IMR-90 (cell line): ENCODE data around the gene GABRB1. TPM values are rescaled to one million over a fixed set of nuclear protein-coding genes. Genes with fewer than 3 reads are reported as not detected.

Source experiments
- ATAC-seq: fragments of 200-7000 bp; cut with Tn5 transposase; 2 replicates; pipeline ENCODE4 v1.9.1; 2020; ENCODE audit warnings: low read depth, mild to moderate bottlenecking, moderate library complexity
- BruUV-seq: library from RNA; stranded (reverse); fragments of 400-500 nt; replicated peaks from 2 replicates; lab custom pipeline; 2021; lab: Mats Ljungman, UMichigan
- CTCF ChIA-PET: fragments of 300-600 bp; formaldehyde crosslinking; extraction: SDS; loops from one replicate; lab custom pipeline; 2021; ENCODE audit warnings: antibody characterized with exemption; lab: Yijun Ruan, JAX
- POLR2A ChIA-PET: fragments of 300-600 bp; sonication (Branson Sonifier 250); formaldehyde crosslinking; loops from one replicate; lab custom pipeline; 2022; ENCODE audit warnings: antibody characterized with exemption; ENCODE audit not compliant: unreplicated experiment; lab: Charles Lee
- DNase-seq: peaks from one replicate; pipeline ENCODE4 v3.0.0; 2013
- H2AFZ ChIP-seq: replicated peaks from 2 replicates; pipeline ENCODE3; 2013; ENCODE audit warnings: low read length, mild to moderate bottlenecking; ENCODE audit not compliant: poor library complexity
- H2AK5ac ChIP-seq: 2 replicates; pipeline ENCODE4 v1.6.1; 2013; ENCODE audit warnings: low read depth, low read length, inconsistent platforms
- H2AK9ac ChIP-seq: replicated peaks from 2 replicates; pipeline ENCODE3; 2013; ENCODE audit warnings: mild to moderate bottlenecking, low read depth, low read length, moderate library complexity; ENCODE audit not compliant: poor library complexity
- H2BK120ac ChIP-seq: 2 replicates; pipeline ENCODE4 v1.6.1; 2013; ENCODE audit warnings: low read depth, low read length, inconsistent platforms
- H2BK15ac ChIP-seq: 3 replicates; pipeline ENCODE4 v1.6.1; 2013; ENCODE audit warnings: low read depth, low read length, inconsistent platforms
- H2BK20ac ChIP-seq: 2 replicates; pipeline ENCODE4 v1.6.1; 2013; ENCODE audit warnings: low read depth, mild to moderate bottlenecking, inconsistent platforms, low read length, moderate library complexity
- H2BK5ac ChIP-seq: 2 replicates; pipeline ENCODE4 v1.6.1; 2013; ENCODE audit warnings: mild to moderate bottlenecking, low read depth, low read length, inconsistent platforms; ENCODE audit not compliant: poor library complexity, severe bottlenecking
- H3K14ac ChIP-seq: replicated peaks from 2 replicates; pipeline ENCODE4 v1.6.1; 2013; ENCODE audit warnings: low read depth, low read length, inconsistent platforms
- H3K18ac ChIP-seq: 2 replicates; pipeline ENCODE4 v1.6.1; 2013; ENCODE audit warnings: low read depth, low read length, control low read depth
- H3K23ac ChIP-seq: 2 replicates; pipeline ENCODE4 v1.6.1; 2013; ENCODE audit warnings: low read depth, low read length, inconsistent platforms
- H3K27ac ChIP-seq: 2 replicates; pipeline ENCODE4 v1.5.1; 2013; ENCODE audit warnings: mild to moderate bottlenecking, control low read depth, low read length; ENCODE audit not compliant: insufficient read depth
- H3K27me3 ChIP-seq: 2 replicates; pipeline ENCODE4 v1.6.1; 2013; ENCODE audit warnings: low read length; ENCODE audit not compliant: control insufficient read depth, insufficient read depth
- H3K36me3 ChIP-seq: 2 replicates; pipeline ENCODE4 v1.6.1; 2013; ENCODE audit warnings: low read length, mixed read lengths; ENCODE audit not compliant: control insufficient read depth, insufficient read depth
- H3K4ac ChIP-seq: 2 replicates; pipeline ENCODE4 v1.6.1; 2013; ENCODE audit warnings: low read depth, low read length, inconsistent platforms
- H3K4me1 ChIP-seq: 2 replicates; pipeline ENCODE4 v1.6.1; 2013; ENCODE audit warnings: low read length, mixed read lengths; ENCODE audit not compliant: control insufficient read depth, insufficient read depth
- H3K4me2 ChIP-seq: 2 replicates; pipeline ENCODE4 v1.6.1; 2013; ENCODE audit warnings: low read depth, mild to moderate bottlenecking, control low read depth, low read length, moderate library complexity
- H3K4me3 ChIP-seq: 2 replicates; pipeline ENCODE4 v1.5.1; 2013; ENCODE audit warnings: low read depth, mild to moderate bottlenecking, control low read depth, low read length, moderate library complexity; ENCODE audit not compliant: insufficient read depth
- H3K56ac ChIP-seq: 2 replicates; pipeline ENCODE4 v1.6.1; 2013; ENCODE audit warnings: low read length, inconsistent platforms; ENCODE audit not compliant: insufficient read depth; ENCODE audit errors: extremely low read depth
- H3K79me1 ChIP-seq, 2 experiments: 2 replicates each; pipeline ENCODE4 v1.6.1; 2013; ENCODE audit warnings: low read length in 2 of 2, inconsistent platforms in 1 of 2, low read depth in 1 of 2
- H3K9ac ChIP-seq: 2 replicates; pipeline ENCODE4 v1.6.1; 2013; ENCODE audit warnings: low read depth, low read length, control low read depth
- H3K9me1 ChIP-seq: 2 replicates; pipeline ENCODE4 v1.6.1; 2013; ENCODE audit warnings: low read length, inconsistent platforms; ENCODE audit not compliant: insufficient read depth
- H3K9me3 ChIP-seq: 2 replicates; pipeline ENCODE4 v1.6.1; 2013; ENCODE audit warnings: low read length; ENCODE audit not compliant: control insufficient read depth, insufficient read depth
- H4K20me1 ChIP-seq: 2 replicates; pipeline ENCODE4 v1.6.1; 2013; ENCODE audit warnings: low read length, inconsistent platforms; ENCODE audit not compliant: insufficient read depth
- H4K5ac ChIP-seq: 2 replicates; pipeline ENCODE4 v1.6.1; 2013; ENCODE audit warnings: mild to moderate bottlenecking, low read depth, low read length, control low read depth
- H4K8ac ChIP-seq, 2 experiments: 2 replicates each; pipeline ENCODE4 v1.6.1; 2013; ENCODE audit warnings: low read depth in 2 of 2, low read length in 2 of 2, control low read depth in 1 of 2, inconsistent platforms in 1 of 2
- H4K91ac ChIP-seq: 2 replicates; pipeline ENCODE4 v1.6.1; 2013; ENCODE audit warnings: low read depth, low read length, inconsistent platforms; ENCODE audit not compliant: insufficient read depth
- BHLHE40 ChIP-seq: fragments of 150-350 bp; IDR thresholded peaks from 2 replicates; pipeline ENCODE4 v1.6.1; 2016; ENCODE audit warnings: mild to moderate bottlenecking, low read depth, low read length
- CEBPB ChIP-seq: IDR thresholded peaks from 2 replicates; pipeline ENCODE4 v1.6.1; 2012; ENCODE audit warnings: low read depth, low read length, improper control_type of control experiment
- CHD1 ChIP-seq: IDR thresholded peaks from 2 replicates; pipeline ENCODE4 v1.6.1; 2012; ENCODE audit warnings: low read depth, low read length, improper control_type of control experiment
- CTCF ChIP-seq: conservative IDR thresholded peaks from 2 replicates; pipeline ENCODE4 v1.5.1; 2012; ENCODE audit warnings: mild to moderate bottlenecking, low read depth, low read length, improper control_type of control experiment
- ELK1 ChIP-seq: fragments of 150-350 bp; IDR thresholded peaks from 2 replicates; pipeline ENCODE4 v1.6.1; 2016; ENCODE audit warnings: low read depth, mild to moderate bottlenecking, low read length, moderate library complexity, borderline replicate concordance
- FOS ChIP-seq: fragments of 150-350 bp; IDR thresholded peaks from 2 replicates; pipeline ENCODE4 v1.6.1; 2016; ENCODE audit warnings: low read depth, low read length
- MAFK ChIP-seq: IDR thresholded peaks from 2 replicates; pipeline ENCODE4 v1.6.1; 2012; ENCODE audit warnings: low read depth, low read length, improper control_type of control experiment
- MAZ ChIP-seq: IDR thresholded peaks from 2 replicates; pipeline ENCODE4 v1.6.1; 2012; ENCODE audit warnings: low read depth, mild to moderate bottlenecking, low read length, improper control_type of control experiment, moderate library complexity, borderline replicate concordance
- MXI1 ChIP-seq: IDR thresholded peaks from 2 replicates; pipeline ENCODE4 v1.6.1; 2012; ENCODE audit warnings: low read depth, mild to moderate bottlenecking, low read length, moderate library complexity, borderline replicate concordance
- NFE2L2 ChIP-seq: fragments of 150-350 bp; IDR thresholded peaks from 2 replicates; pipeline ENCODE4 v1.6.1; 2016; ENCODE audit warnings: low read depth, mild to moderate bottlenecking, low read length
- POLR2A ChIP-seq: IDR thresholded peaks from 2 replicates; pipeline ENCODE4 v1.6.1; 2012; ENCODE audit warnings: mild to moderate bottlenecking, low read depth, low read length
- RAD21 ChIP-seq: IDR thresholded peaks from 2 replicates; pipeline ENCODE4 v1.6.1; 2012; ENCODE audit warnings: low read length, improper control_type of control experiment
- RCOR1 ChIP-seq: IDR thresholded peaks from 2 replicates; pipeline ENCODE4 v1.6.1; 2012; ENCODE audit warnings: mild to moderate bottlenecking, low read length, improper control_type of control experiment; ENCODE audit not compliant: insufficient replicate concordance
- RFX5 ChIP-seq: IDR thresholded peaks from 2 replicates; pipeline ENCODE4 v1.8.0; 2012; ENCODE audit warnings: low read depth, mild to moderate bottlenecking, low read length, moderate library complexity
- SMC3 ChIP-seq: fragments of 150-350 bp; IDR thresholded peaks from 2 replicates; pipeline ENCODE4 v1.6.1; 2016; ENCODE audit warnings: low read depth, mild to moderate bottlenecking, antibody characterized with exemption, low read length, moderate library complexity
- USF2 ChIP-seq: fragments of 150-350 bp; IDR thresholded peaks from 2 replicates; pipeline ENCODE4 v1.6.1; 2017; ENCODE audit warnings: mild to moderate bottlenecking, antibody characterized with exemption, low read length, low read depth
- dilution Hi-C: fragments of 300-500 bp; cut with HindIII; formaldehyde crosslinking; loops from one replicate; pipeline ENCODE4 v1.14.3; 2018; ENCODE audit warnings: low sequenced_read_pairs; ENCODE audit not compliant: unreplicated experiment
- in situ Hi-C: fragments of 300-500 bp; cut with MboI; formaldehyde crosslinking; loops from 3 replicates; pipeline ENCODE4 v1.14.3; 2019; ENCODE audit warnings: low sequenced_read_pairs, inconsistent platforms, mixed read lengths
- intact Hi-C: fragments of 100-400 bp; cut with micrococcal nuclease; formaldehyde crosslinking; loops from 2 replicates; pipeline ENCODE4 v1.10.0; 2022
- polyA plus RNA-seq, 3 experiments: library from polyadenylated mRNA; depleted of rRNA; stranded (reverse); fragments of >200 nt; gene quantifications; 2 replicates each; pipeline ENCODE4 v1.2.3, GENCODE V29; 2012; ENCODE audit warnings: low replicate concordance in 1 of 3
- total RNA-seq: library from RNA; depleted of rRNA; stranded (reverse); fragments of >200 nt; gene quantifications from 2 replicates; pipeline ENCODE4 v1.2.3, GENCODE V29; 2012

Gene GABRB1
- total and polyA plus RNA-seq, 2 of the 4 experiments (the other 2 are of a cell fraction), result 4.7 to 16.1 TPM

- no peak overlapping the region for H3K4ac ChIP-seq
- H3K27ac ChIP-seq, result no peak overlapping the region
- no peak overlapping the region for H2AFZ ChIP-seq
- no peak overlapping the region for H4K8ac ChIP-seq
- no peak overlapping the region for H3K18ac ChIP-seq
- H3K9ac ChIP-seq, result no peak overlapping the region
- POLR2A ChIA-PET, result no interaction called here
- TF ChIP-seq POLR2A (no peak), CEBPB (no peak), RFX5 (no peak), RAD21 (no peak), NFE2L2 (no peak), FOS (no peak), RCOR1 (no peak), USF2 (no peak), BHLHE40 (no peak), CTCF (no peak), CHD1 (no peak), MAZ (no peak), MXI1 (no peak), SMC3 (no peak), MAFK (no peak), ELK1 (no peak)
- no TSS peak for BruUV-seq
- H4K5ac ChIP-seq, result no peak overlapping the region
- H2BK120ac ChIP-seq, result no peak overlapping the region
- DNase-seq (no peak), ATAC-seq (no peak)
- H4K91ac ChIP-seq, result no peak overlapping the region
- H2BK5ac ChIP-seq, result no peak overlapping the region
- intact Hi-C loops (no loop called here), dilution Hi-C loops (no loop called here), in situ Hi-C loops (no loop called here)
- no peaks in the 10 kb centered on the region for H3K36me3 ChIP-seq
- H3K56ac ChIP-seq, result no peak overlapping the region
- no peak overlapping the region for H2AK9ac ChIP-seq
- H2BK15ac ChIP-seq, result no peak overlapping the region
- CTCF ChIA-PET, result interaction anchor here (0.6 to 2.0 kb wide), 2 partner anchors 9 to 47 kb away, joined by 5 to 6 read pairs; no protein-coding TSS in a partner anchor
- no peak overlapping the region; the same call in 1 of the 2 replicates for H2BK20ac ChIP-seq
- H3K4me1 ChIP-seq, result peaks cover 2% of the 10 kb centered on the region
- no peaks in the 10 kb centered on the region for H3K9me3 ChIP-seq
- H3K27me3 ChIP-seq, result no peaks in the 10 kb centered on the region
- H3K4me3 ChIP-seq, result no peak overlapping the region
- H3K9me1 ChIP-seq, result peaks cover 10% of the 10 kb centered on the region
- H3K4me2 ChIP-seq, result no peak overlapping the region
- H2AK5ac ChIP-seq, result no peak overlapping the region
- H3K23ac ChIP-seq, result no peak overlapping the region
- no peaks in the 10 kb centered on the region for H4K20me1 ChIP-seq
- H3K79me1 ChIP-seq, result peaks cover 3 to 15% of the 10 kb centered on the region in 2 experiments; a peak in 2 of 4 replicates
- H3K14ac ChIP-seq, result 0 out of 2 replicates have a peak overlapping the region, but pooled peaks have one; percentile 62
Measured at GRCh38 chr4:47084111-47084510, 52.7 kb downstream of the GABRB1 start.
